WTC11 (cell line): ENCODE measurements around the gene LTBP3.

Source experiments
- ATF2 ChIP-seq: sonication (generic); formaldehyde crosslinking; IDR thresholded peaks from 2 replicates; pipeline ENCODE4 v1.8.1; 2022; ENCODE audit warnings: low read depth, missing genetic modification reagents, borderline replicate concordance
- CTCF ChIP-seq: fragments of 200-600 bp; IDR thresholded peaks from 2 replicates; pipeline ENCODE4 v1.8.0; 2022; ENCODE audit warnings: antibody characterized with exemption
- E2F1 ChIP-seq: sonication (generic); formaldehyde crosslinking; IDR thresholded peaks from 2 replicates; pipeline ENCODE4 v1.8.0; 2022; ENCODE audit warnings: mild to moderate bottlenecking, missing genetic modification reagents
- FOXP1 ChIP-seq: sonication (generic); formaldehyde crosslinking; IDR thresholded peaks from 2 replicates; pipeline ENCODE4 v1.8.0; 2022; ENCODE audit warnings: missing genetic modification reagents, mild to moderate bottlenecking, moderate library complexity, borderline replicate concordance
- IRF2 ChIP-seq: sonication (generic); formaldehyde crosslinking; IDR thresholded peaks from 2 replicates; pipeline ENCODE4 v1.8.0; 2022; ENCODE audit warnings: low read depth, missing genetic modification reagents, borderline replicate concordance
- JAZF1 ChIP-seq: fragments of 250-450 bp; sonication (Bioruptor Pico); IDR thresholded peaks from 2 replicates; pipeline ENCODE4 v1.9.0; 2021; ENCODE audit warnings: moderate library complexity, mild to moderate bottlenecking, inconsistent platforms
- MAX ChIP-seq: sonication (generic); formaldehyde crosslinking; IDR thresholded peaks from 2 replicates; pipeline ENCODE4 v1.8.0; 2022; ENCODE audit warnings: mild to moderate bottlenecking, missing genetic modification reagents
- MLX ChIP-seq: sonication (generic); formaldehyde crosslinking; IDR thresholded peaks from 2 replicates; pipeline ENCODE4 v1.8.1; 2023; ENCODE audit warnings: mild to moderate bottlenecking, missing genetic modification reagents, moderate library complexity
- NFYB ChIP-seq: sonication (generic); formaldehyde crosslinking; conservative IDR thresholded peaks from 2 replicates; pipeline ENCODE4 v1.8.0; 2022; ENCODE audit warnings: low read depth, missing genetic modification reagents
- NR3C1 ChIP-seq: sonication (generic); formaldehyde crosslinking; conservative IDR thresholded peaks from 2 replicates; pipeline ENCODE4 v1.8.1; 2023; ENCODE audit warnings: low read depth, mild to moderate bottlenecking, missing genetic modification reagents
- SP1 ChIP-seq: sonication (generic); formaldehyde crosslinking; conservative IDR thresholded peaks from 2 replicates; pipeline ENCODE4 v1.8.1; 2022; ENCODE audit warnings: missing genetic modification reagents
- TP53 ChIP-seq: sonication (generic); formaldehyde crosslinking; IDR thresholded peaks from 2 replicates; pipeline ENCODE4 v1.8.1; 2023; ENCODE audit warnings: mild to moderate bottlenecking, missing genetic modification reagents
- ZBTB43 ChIP-seq: sonication (generic); formaldehyde crosslinking; IDR thresholded peaks from 2 replicates; pipeline ENCODE4 v1.8.1; 2023; ENCODE audit warnings: mild to moderate bottlenecking, missing genetic modification reagents
- ZNF219 ChIP-seq: sonication (generic); formaldehyde crosslinking; IDR thresholded peaks from 2 replicates; pipeline ENCODE4 v1.8.0; 2023; ENCODE audit warnings: missing genetic modification reagents, mild to moderate bottlenecking, borderline replicate concordance

- TF ChIP-seq FOXP1 (no peak), CTCF (no peak), MLX (CRISPR knock-in tag) (no peak), NFYB (CRISPR knock-in tag) (no peak), E2F1 (CRISPR knock-in tag) (no peak), ATF2 (CRISPR knock-in tag) (no peak), ZNF219 (CRISPR knock-in tag) (no peak), TP53 (no peak), ZBTB43 (CRISPR knock-in tag) (no peak), JAZF1 (CRISPR knock-in tag) (no peak), MAX (CRISPR knock-in tag) (no peak), SP1 (CRISPR knock-in tag) (no peak), IRF2 (CRISPR knock-in tag) (no peak), NR3C1 (CRISPR knock-in tag) (no peak)
Observed at GRCh38 chr11:65589444-65590239, 31.5 kb upstream of the LTBP3 start.
